Skin epidermis (tissue), 12 donors: Measurements from ENCODE around the gene IER5L.

Experiments used
- H3K27ac ChIP-seq, 21 experiments: fragments of 200-600 bp; sonication (generic) in 11 of 21; one replicate each; pipeline ENCODE4 v1.5.0; 2020; ENCODE audit warnings: mild to moderate bottlenecking in 3 of 21, inconsistent platforms in 2 of 21, moderate library complexity in 2 of 21
- H3K4me3 ChIP-seq, 7 experiments: fragments of 200-600 bp; sonication (generic) in 2 of 7; one replicate each; pipeline ENCODE4 v1.5.0; 2020; ENCODE audit warnings: inconsistent platforms in 2 of 7, mild to moderate bottlenecking in 2 of 7, moderate library complexity in 1 of 7

Gene IER5L

GRCh38 chr9:129183495-129184218, 5.6 kb upstream of the IER5L start:
- Histone ChIP-seq H3K27ac (peak overlapping the region in 1 of 21 experiments; percentile 12), H3K4me3 (no peak overlapping the region)

- H3K4me3 ChIP-seq: no peak overlapping the region
- H3K27ac ChIP-seq: no peak overlapping the region
Observed at GRCh38 chr9:129182625-129183494, 4.8 kb upstream of the IER5L start.

GRCh38 chr9:129182122-129182521, 4.1 kb upstream of the IER5L start:
- no peak overlapping the region for H3K4me3 ChIP-seq

GRCh38 chr9:129181246-129181645, 3.2 kb upstream of the IER5L start:
- H3K27ac ChIP-seq: no peak overlapping the region
- no peak overlapping the region for H3K4me3 ChIP-seq

More at GRCh38 chr9:129182122-129182521, 4.1 kb upstream of the IER5L start:
- no peak overlapping the region for H3K27ac ChIP-seq

- no peak overlapping the region for H3K27ac ChIP-seq
- H3K4me3 ChIP-seq: peak overlapping the region; percentile 64 to 92 (median 82)
Observed at GRCh38 chr9:129178568-129179382, 714 bp upstream of the IER5L start.

GRCh38 chr9:129177443-129177790, 644 bp downstream of the IER5L start:
- peak overlapping the region in 20 of 21 experiments; percentile 47 to 100 (median 94) for H3K27ac ChIP-seq
- H3K4me3 ChIP-seq: peak overlapping the region; percentile 64 to 92 (median 86)

- H3K4me3 ChIP-seq: peak overlapping the region; percentile 64 to 92 (median 74)
- H3K27ac ChIP-seq: peak overlapping the region; percentile 83 to 100 (median 96)
Observed at GRCh38 chr9:129176701-129177442, 1.2 kb downstream of the IER5L start.

GRCh38 chr9:129175825-129176633, 2.0 kb downstream of the IER5L start:
- H3K4me3 ChIP-seq: peak overlapping the region; percentile 64 to 92 (median 74)
- H3K27ac ChIP-seq: peak overlapping the region; percentile 83 to 100 (median 96)

- Histone ChIP-seq H3K4me3 (peak overlapping the region; percentile 64 to 92 (median 74)), H3K27ac (peak overlapping the region; percentile 24 to 100 (median 96))
Observed at GRCh38 chr9:129175515-129175824, 2.6 kb downstream of the IER5L start.

GRCh38 chr9:129174724-129175514, 3.1 kb downstream of the IER5L start:
- Histone ChIP-seq H3K4me3 (peak overlapping the region; percentile 64 to 92 (median 74)), H3K27ac (peak overlapping the region; percentile 88 to 100 (median 96))

GRCh38 chr9:129174102-129174723, 3.8 kb downstream of the IER5L start:
- Histone ChIP-seq H3K27ac (peak overlapping the region; percentile 88 to 100 (median 96)), H3K4me3 (peak overlapping the region; percentile 64 to 92 (median 74))

GRCh38 chr9:129173296-129174101, 4.6 kb downstream of the IER5L start:
- H3K27ac ChIP-seq: peak overlapping the region; percentile 88 to 100 (median 96)

GRCh38 chr9:129172816-129173215, 5.2 kb downstream of the IER5L start:
- peak overlapping the region in 15 of 21 experiments; percentile 17 to 100 (median 96) for H3K27ac ChIP-seq
- no peak overlapping the region for H3K4me3 ChIP-seq

More at GRCh38 chr9:129173296-129174101, 4.6 kb downstream of the IER5L start:
- H3K4me3 ChIP-seq: peak overlapping the region; percentile 64 to 92 (median 74)

- peak overlapping the region in 3 of 21 experiments; percentile 5 to 98 (median 98) for H3K27ac ChIP-seq
- H3K4me3 ChIP-seq: no peak overlapping the region
Observed at GRCh38 chr9:129171993-129172751, 5.9 kb downstream of the IER5L start.

GRCh38 chr9:129170229-129170628, 7.8 kb downstream of the IER5L start:
- Histone ChIP-seq H3K27ac (peak overlapping the region in 4 of 21 experiments; percentile 1 to 67 (median 10)), H3K4me3 (no peak overlapping the region)
